HCT116 (cell line): ENCODE data around the gene FHIT. TPM values are rescaled to one million over a fixed set of nuclear protein-coding genes. Genes with fewer than 3 reads are reported as not detected.

Experiments
- ATAC-seq: fragments of 200-7000 bp; cut with Tn5 transposase; 2 replicates; pipeline ENCODE4 v1.9.1; 2020; ENCODE audit warnings: mild to moderate bottlenecking, moderate library complexity
- BruUV-seq: library from RNA; stranded (reverse); fragments of 400-500 nt; replicated peaks from 2 replicates; lab custom pipeline; 2021; lab: Mats Ljungman, UMichigan
- CTCF ChIA-PET: fragments of 300-600 bp; sonication (Branson Sonifier 250); formaldehyde crosslinking; loops from one replicate; lab custom pipeline; 2021; ENCODE audit warnings: antibody characterized with exemption; lab: Charles Lee
- POLR2A ChIA-PET: fragments of 300-600, 350-600 bp; sonication (Branson Sonifier 250); formaldehyde crosslinking; loops from one replicate; lab custom pipeline; 2021; ENCODE audit warnings: antibody characterized with exemption; lab: Charles Lee
- RAD21 ChIA-PET, 2 experiments: fragments of 300-600 bp; sonication (Branson Sonifier 250); formaldehyde crosslinking; loops; one replicate each; lab custom pipeline; 2023; ENCODE audit warnings: low total read pairs in 2 of 2; ENCODE audit not compliant: uncharacterized antibody in 2 of 2, unreplicated experiment in 2 of 2, low non-redundant PET in 1 of 2; lab: Charles Lee
- DNase-seq: peaks from one replicate; pipeline ENCODE4 v3.0.0-alpha.2; 2010; ENCODE audit warnings: low read depth, low spot score
- H2AFZ ChIP-seq: fragments of 200-600 bp; shearing (Covaris generic), sonication (generic); 2 replicates; pipeline ENCODE4 v1.6.1; 2017; ENCODE audit warnings: low read depth, mixed run types, mixed read lengths, antibody characterized with exemption, low read length; ENCODE audit not compliant: poor library complexity, severe bottlenecking
- H3K27ac ChIP-seq: 2 replicates; pipeline ENCODE4 v1.5.1; 2012; ENCODE audit warnings: low read depth, low read length
- H3K27me3 ChIP-seq: fragments of 200-600 bp; sonication (generic); 2 replicates; pipeline ENCODE4 v1.6.1; 2016; ENCODE audit warnings: mixed run types, low read length, mixed read lengths; ENCODE audit not compliant: insufficient read depth
- H3K36me3 ChIP-seq, 2 experiments: fragments of 200-500 bp in 1 of 2; fragments of 200-600 bp in 1 of 2; sonication (Bioruptor generic) in 1 of 2; sonication (generic) in 1 of 2; 2 replicates each; pipeline versions ENCODE4 v1.5.1 to v1.6.1; 2014 to 2016; ENCODE audit warnings: low read length in 2 of 2, inconsistent platforms in 1 of 2, mixed read lengths in 1 of 2, mixed run types in 1 of 2; ENCODE audit not compliant: insufficient read depth in 2 of 2, control insufficient read depth in 1 of 2
- H3K4me1 ChIP-seq, 2 experiments: fragments of 200-600 bp in 1 of 2; sonication (generic) in 1 of 2; 2 replicates each; pipeline versions ENCODE4 v1.5.1 to v1.6.1; 2012 to 2017; ENCODE audit warnings: low read length in 2 of 2, inconsistent platforms in 1 of 2, mild to moderate bottlenecking in 1 of 2, mixed read lengths in 1 of 2, mixed run types in 1 of 2, moderate library complexity in 1 of 2; ENCODE audit not compliant: insufficient read depth in 2 of 2, control insufficient read depth in 1 of 2
- H3K4me2 ChIP-seq: fragments of 200-600 bp; sonication (generic); 2 replicates; pipeline ENCODE4 v1.6.1; 2017; ENCODE audit warnings: mixed run types, low read length, mixed read lengths
- H3K4me3 ChIP-seq, 2 experiments: fragments of 200-600 bp in 1 of 2; sonication (generic) in 1 of 2; replicated peaks in 1 of 2; 2 replicates each; pipeline ENCODE4 v1.5.1; 2011 to 2016; ENCODE audit warnings: low read length in 2 of 2, control low read depth in 1 of 2, low read depth in 1 of 2, mild to moderate bottlenecking in 1 of 2, mixed read lengths in 1 of 2, mixed run types in 1 of 2
- H3K79me2 ChIP-seq: fragments of 200-600 bp; sonication (generic); 2 replicates; pipeline ENCODE4 v1.6.1; 2017; ENCODE audit warnings: mild to moderate bottlenecking, mixed run types, low read length, moderate library complexity, mixed read lengths; ENCODE audit not compliant: insufficient read depth
- H3K9ac ChIP-seq: fragments of 200-600 bp; sonication (generic); 2 replicates; pipeline ENCODE4 v1.6.1; 2016; ENCODE audit warnings: low read length, mixed read lengths
- H3K9me2 ChIP-seq: fragments of 200-600 bp; sonication (generic), shearing (Covaris generic); 2 replicates; pipeline ENCODE4 v1.6.1; 2017; ENCODE audit warnings: mixed run types, mild to moderate bottlenecking, moderate library complexity; ENCODE audit not compliant: insufficient read depth
- H3K9me3 ChIP-seq, 2 experiments: fragments of 200-500 bp in 1 of 2; fragments of 200-600 bp in 1 of 2; sonication (Bioruptor generic) in 1 of 2; sonication (generic) in 1 of 2; 2 replicates each; pipeline ENCODE4 v1.6.1; 2014 to 2017; ENCODE audit warnings: low read length in 2 of 2, mixed read lengths in 2 of 2, inconsistent platforms in 1 of 2, low read depth in 1 of 2, mild to moderate bottlenecking in 1 of 2, mixed run types in 1 of 2, moderate library complexity in 1 of 2; ENCODE audit not compliant: control insufficient read depth in 1 of 2, insufficient read depth in 1 of 2
- H4K20me1 ChIP-seq: fragments of 200-600 bp; sonication (generic), shearing (Covaris generic); 2 replicates; pipeline ENCODE4 v1.6.1; 2017; ENCODE audit warnings: mixed run types, mild to moderate bottlenecking, moderate library complexity; ENCODE audit not compliant: insufficient read depth
- EGR1 ChIP-seq: IDR thresholded peaks from 2 replicates; pipeline ENCODE4 v1.6.1; 2012; ENCODE audit warnings: low read depth
- RAD21 ChIP-seq: IDR thresholded peaks from 2 replicates; pipeline ENCODE4 v1.6.1; 2012; ENCODE audit warnings: low read depth, mild to moderate bottlenecking
- SIN3A ChIP-seq: IDR thresholded peaks from 2 replicates; pipeline ENCODE4 v1.6.1; 2012; ENCODE audit warnings: low read depth
- SP1 ChIP-seq: IDR thresholded peaks from 2 replicates; pipeline ENCODE4 v1.6.1; 2012; ENCODE audit warnings: low read depth
- TCF7L2 ChIP-seq: IDR thresholded peaks from 2 replicates; pipeline ENCODE4 v1.7.0; 2011; ENCODE audit warnings: borderline replicate concordance, inconsistent platforms; ENCODE audit not compliant: insufficient read depth, insufficient read length; ENCODE audit errors: extremely low read depth
- YY1 ChIP-seq: IDR thresholded peaks from 2 replicates; pipeline ENCODE4 v1.6.1; 2011; ENCODE audit warnings: low read length, low read depth, moderate library complexity, mild to moderate bottlenecking; ENCODE audit not compliant: insufficient replicate concordance; ENCODE audit errors: extremely low read depth
- ZBTB33 ChIP-seq: IDR thresholded peaks from 2 replicates; pipeline ENCODE4 v1.6.1; 2011; ENCODE audit warnings: mild to moderate bottlenecking, low read length, moderate library complexity; ENCODE audit not compliant: insufficient replicate concordance; ENCODE audit errors: extremely low read depth
- intact Hi-C: fragments of 100-400 bp; cut with micrococcal nuclease; formaldehyde crosslinking; loops from 2 replicates; pipeline ENCODE4 v1.10.0; 2022
- total RNA-seq: library from RNA; stranded (reverse); gene quantifications from one replicate; pipeline ENCODE4 v1.2.1, GENCODE V29; 2021; ENCODE audit not compliant: unreplicated experiment

FHIT gene
- total RNA-seq, 1 experiment from 2014 or later = 20.1 TPM

- TF ChIP-seq RAD21 (no peak), TCF7L2 (no peak), SP1 (no peak), ZBTB33 (no peak), YY1 (no peak), EGR1 (no peak)
- TF ChIP-seq, all 23 proteins: peak for 0
Measured at GRCh38 chr3:60169755-60170154, 1081.5 kb downstream of the FHIT start (continued).

GRCh38 chr3:60167186-60167585, 1084.1 kb downstream of the FHIT start:
- ChIA-PET RAD21 (no interaction called here), CTCF (no interaction called here), POLR2A (no interaction called here)
- Histone ChIP-seq H3K9ac (no peak overlapping the region), H3K27ac (no peak overlapping the region), H3K9me2 (no peaks in the 10 kb centered on the region), H3K4me1 (no peaks in the 10 kb centered on the region), H4K20me1 (no peaks in the 10 kb centered on the region), H3K27me3 (no peaks in the 10 kb centered on the region), H3K4me2 (no peak overlapping the region), H3K79me2 (no peaks in the 10 kb centered on the region), H3K9me3 (no peaks in the 10 kb centered on the region), H3K4me3 (no peak overlapping the region), H3K36me3 (no peaks in the 10 kb centered on the region), H2AFZ (no peak overlapping the region)
- TF ChIP-seq SIN3A = no peak
- DNase-seq (no peak), ATAC-seq (no peak)
- intact Hi-C loops = no loop called here
- no TSS peak for BruUV-seq
